ENCODE data around the gene TRPM2. TPM values are rescaled to one million over a fixed set of nuclear protein-coding genes. Genes with fewer than 3 reads are reported as not detected.

TRPM2 gene
- total RNA-seq, 1 experiment from 2014 or later: 11.0 TPM

GRCh38 chr21:44439211-44439600 lies 85.8 kb downstream of the TRPM2 start:
- TF ChIP-seq CTCF (IDR thresholded peaks at IDR 0.05; ENCODE audit: unreplicated experiment): no peak
- Mint-ChIP-seq H3K4me3 (ENCODE audit: unreplicated experiment) (no peak overlapping the region), H3K9me3 (ENCODE audit: unreplicated experiment) (no peaks in the 10 kb centered on the region), H3K27me3 (ENCODE audit: insufficient read depth, unreplicated experiment) (no peaks in the 10 kb centered on the region), H3K36me3 (ENCODE audit: insufficient read depth, unreplicated experiment) (no peaks in the 10 kb centered on the region), H3K27ac (ENCODE audit: low read depth, unreplicated experiment) (no peak overlapping the region), H3K4me1 (ENCODE audit: insufficient read depth, unreplicated experiment) (no peaks in the 10 kb centered on the region)
- BruUV-seq (replicated peaks): no TSS peak
- POLR2A ChIA-PET: no interaction called here
- intact Hi-C loops (cut with micrococcal nuclease): no loop called here
- CTCF ChIA-PET: no interaction called here
- no peak for DNase-seq (ENCODE audit: unreplicated experiment)

- intact Hi-C loops (cut with micrococcal nuclease): no loop called here
- ChIA-PET CTCF (interaction anchor here (0.6 to 0.9 kb wide), 2 partner anchors 189 to 471 kb away, joined by 3 to 4 read pairs; no protein-coding TSS in a partner anchor), POLR2A (interaction anchor here (1.8 kb wide), 1 partner anchor 8 kb away, joined by 4 read pairs; no protein-coding TSS in a partner anchor)
- no peak for TF ChIP-seq CTCF (IDR thresholded peaks at IDR 0.05; ENCODE audit: unreplicated experiment)
- Mint-ChIP-seq H3K27me3 (ENCODE audit: insufficient read depth, unreplicated experiment) (no peaks in the 10 kb centered on the region), H3K4me3 (ENCODE audit: unreplicated experiment) (no peak overlapping the region), H3K9me3 (ENCODE audit: unreplicated experiment) (no peaks in the 10 kb centered on the region), H3K36me3 (ENCODE audit: insufficient read depth, unreplicated experiment) (no peaks in the 10 kb centered on the region), H3K27ac (ENCODE audit: low read depth, unreplicated experiment) (no peak overlapping the region), H3K4me1 (ENCODE audit: insufficient read depth, unreplicated experiment) (no peaks in the 10 kb centered on the region)
- BruUV-seq (replicated peaks): no TSS peak
- no peak for DNase-seq (ENCODE audit: unreplicated experiment)
These were observed 87.0 kb downstream of the TRPM2 start for GRCh38 chr21:44440241-44441040.

GRCh38 chr21:44441041-44441400 lies 87.6 kb downstream of the TRPM2 start:
- intact Hi-C loops (cut with micrococcal nuclease): no loop called here
- CTCF ChIA-PET: interaction anchor here (0.9 kb wide), 1 partner anchor 470 kb away, joined by 4 read pairs; no protein-coding TSS in a partner anchor

More at GRCh38 chr21:44441041-44441400, 87.6 kb downstream of the TRPM2 start:
- TF ChIP-seq CTCF (IDR thresholded peaks at IDR 0.05; ENCODE audit: unreplicated experiment): no peak
- BruUV-seq (replicated peaks): no TSS peak
- H3K4me3 Mint-ChIP-seq (ENCODE audit: unreplicated experiment): no peak overlapping the region
- H3K36me3 Mint-ChIP-seq (ENCODE audit: insufficient read depth, unreplicated experiment): no peaks in the 10 kb centered on the region
- no peaks in the 10 kb centered on the region for H3K4me1 Mint-ChIP-seq (ENCODE audit: insufficient read depth, unreplicated experiment)
- H3K9me3 Mint-ChIP-seq (ENCODE audit: unreplicated experiment): no peaks in the 10 kb centered on the region
- no peak for DNase-seq (ENCODE audit: unreplicated experiment)
- no peaks in the 10 kb centered on the region for H3K27me3 Mint-ChIP-seq (ENCODE audit: insufficient read depth, unreplicated experiment)
- POLR2A ChIA-PET: interaction anchor here (1.8 kb wide), 1 partner anchor 8 kb away, joined by 4 read pairs; no protein-coding TSS in a partner anchor
- no peak overlapping the region for H3K27ac Mint-ChIP-seq (ENCODE audit: low read depth, unreplicated experiment)

Measured in MCF 10A (cell line).